Activated CD8-positive, alpha-beta memory T cell treated with anti-CD3 and anti-CD28 coated beads, Interleukin-2, amount 50 U/mL, for 4 hours (primary cell): ENCODE results near the gene ESRRB.

Experiments
- DNase-seq: peaks from one replicate; pipeline ENCODE4 v3.0.0-alpha.2; 2020

ESRRB gene

DNA sequence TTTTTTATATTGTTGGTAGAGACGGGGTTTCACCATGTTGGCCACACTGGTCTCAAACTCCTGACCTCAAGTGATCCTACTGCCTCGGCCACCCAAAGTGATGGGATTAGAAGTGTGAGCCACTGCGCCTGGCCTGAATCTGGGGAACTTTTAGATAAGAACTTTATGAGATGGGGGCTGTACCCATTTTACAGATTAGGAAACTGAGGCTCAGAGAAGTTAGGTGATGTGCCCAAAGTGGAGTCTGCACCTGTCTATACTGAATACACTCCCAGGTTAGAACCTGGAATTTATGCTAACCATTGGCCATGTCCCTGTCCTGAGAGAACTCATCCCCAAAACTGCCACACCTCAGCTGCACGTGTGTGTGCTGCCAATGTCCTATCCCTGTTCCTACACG lies 81.9 kb downstream of the ESRRB start:
- no peak for DNase-seq

DNA sequence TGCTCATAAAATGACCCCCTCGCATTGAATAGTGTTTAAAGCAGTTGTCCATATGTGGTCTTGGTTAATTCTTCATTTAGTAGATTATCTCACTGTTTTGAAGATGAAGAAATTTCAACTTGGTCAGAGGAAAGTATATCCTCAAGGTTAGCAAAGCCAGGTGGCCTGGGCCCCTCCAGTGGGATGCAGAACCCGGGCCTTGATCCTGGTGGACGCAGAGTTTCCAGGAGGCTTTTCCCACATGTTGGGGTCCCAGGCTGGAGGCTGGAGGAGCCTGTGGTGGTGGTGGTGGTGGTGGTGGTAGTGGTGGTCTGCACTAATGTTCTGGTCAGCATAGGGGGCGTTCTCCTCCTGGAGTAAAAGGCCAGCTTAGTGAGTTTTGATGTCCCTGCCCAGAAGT lies 85.9 kb downstream of the ESRRB start:
- no peak for DNase-seq

DNA sequence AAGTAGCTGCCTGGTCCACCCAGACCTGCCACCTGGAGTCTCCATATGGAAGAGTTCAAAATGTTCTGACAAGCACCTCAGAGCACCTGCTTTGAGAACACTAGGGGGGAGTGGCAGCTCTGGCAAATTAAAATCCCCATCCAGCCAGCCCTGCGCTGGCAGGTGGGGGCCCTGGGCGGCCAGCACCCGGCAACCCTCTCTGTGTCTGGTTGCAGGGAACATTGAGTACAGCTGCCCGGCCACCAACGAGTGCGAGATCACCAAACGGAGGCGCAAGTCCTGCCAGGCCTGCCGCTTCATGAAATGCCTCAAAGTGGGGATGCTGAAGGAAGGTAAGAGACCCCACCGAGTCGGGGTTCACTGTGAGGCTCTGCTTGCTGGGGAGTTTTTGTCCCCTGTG lies 86.4 kb downstream of the ESRRB start:
- DNase-seq: no peak

DNA sequence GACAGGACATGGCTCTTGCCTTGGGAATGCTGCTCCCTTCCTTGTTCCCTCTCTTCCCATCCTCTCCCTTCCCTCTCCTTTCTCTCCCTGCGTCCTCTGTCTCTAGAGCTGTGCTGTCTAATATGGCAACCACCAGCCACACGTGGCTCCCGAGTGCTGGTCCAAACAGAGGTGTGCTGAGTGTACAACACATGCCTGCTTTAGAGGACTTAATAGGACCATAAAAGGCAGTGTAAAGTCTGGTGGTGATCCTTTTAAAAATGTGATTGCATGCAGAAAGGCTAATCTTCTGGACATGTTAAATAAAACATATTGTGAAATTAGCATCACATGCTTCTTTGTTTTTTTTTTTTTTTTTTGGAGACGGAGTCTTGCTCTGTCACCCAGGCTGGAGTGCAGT lies 87.2 kb downstream of the ESRRB start:
- DNase-seq: no peak

DNA sequence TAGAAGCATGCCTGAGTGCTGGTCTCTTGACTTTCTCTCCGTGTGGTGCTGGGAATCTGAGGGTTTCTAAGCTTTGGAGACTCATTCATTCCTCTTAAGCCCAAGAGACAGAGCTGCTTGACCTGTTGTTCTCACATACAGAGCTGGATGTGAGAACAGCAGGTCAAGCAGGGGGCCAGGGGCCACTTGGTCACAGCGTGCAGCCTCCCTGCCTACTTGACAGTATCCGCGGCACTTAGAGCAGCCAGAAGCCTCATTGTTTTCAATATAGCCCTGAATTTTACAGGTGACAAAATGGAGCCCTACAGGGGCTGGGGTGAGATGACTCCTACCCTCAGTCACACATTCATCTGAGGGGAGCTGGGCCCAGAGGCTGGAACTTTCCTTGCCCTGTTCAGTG lies 88.9 kb downstream of the ESRRB start:
- DNase-seq: no peak

DNA sequence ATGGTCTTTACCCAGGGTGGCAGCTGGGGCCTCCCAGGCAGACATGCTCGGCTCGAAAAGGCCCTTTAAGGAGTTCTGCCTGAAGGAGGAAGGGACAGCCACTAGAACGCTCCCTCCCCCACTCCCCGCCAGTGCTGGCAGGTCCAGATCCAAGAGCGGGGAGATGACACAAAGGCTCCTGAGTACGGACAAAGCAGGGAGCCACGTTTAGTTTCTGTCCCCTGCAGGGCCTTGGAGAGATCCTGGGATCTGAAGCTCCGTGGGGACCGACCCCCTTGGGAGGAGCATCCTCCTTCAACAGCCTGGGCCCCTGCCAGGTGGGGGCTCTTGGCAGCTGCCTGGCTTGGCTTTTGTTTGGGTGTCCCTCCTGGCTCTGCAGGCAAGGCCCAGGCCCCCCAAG lies 89.7 kb downstream of the ESRRB start:
- DNase-seq: no peak

DNA sequence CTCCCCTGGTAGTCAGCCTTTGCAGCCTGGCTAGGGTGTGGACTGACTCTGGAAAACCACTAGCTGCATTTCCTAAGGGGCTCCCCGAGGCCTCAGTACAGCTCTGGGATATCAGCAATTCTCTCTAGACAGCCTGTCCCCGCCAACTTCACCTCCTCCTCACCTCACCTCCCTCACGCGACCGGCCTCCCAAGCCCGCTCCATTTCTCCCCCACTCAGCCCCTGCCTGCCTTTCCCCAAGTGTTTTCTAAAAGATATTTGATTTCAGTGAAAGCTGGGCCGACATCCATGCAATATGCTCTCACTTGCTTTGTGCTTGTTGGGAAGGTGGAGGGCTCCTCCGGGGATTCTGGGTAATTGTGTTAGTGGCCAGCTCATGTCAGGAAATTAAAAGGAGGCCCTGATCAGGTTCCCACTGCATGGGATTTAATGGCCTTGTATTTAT lies 91.8 kb downstream of the ESRRB start:
- DNase-seq: no peak

DNA sequence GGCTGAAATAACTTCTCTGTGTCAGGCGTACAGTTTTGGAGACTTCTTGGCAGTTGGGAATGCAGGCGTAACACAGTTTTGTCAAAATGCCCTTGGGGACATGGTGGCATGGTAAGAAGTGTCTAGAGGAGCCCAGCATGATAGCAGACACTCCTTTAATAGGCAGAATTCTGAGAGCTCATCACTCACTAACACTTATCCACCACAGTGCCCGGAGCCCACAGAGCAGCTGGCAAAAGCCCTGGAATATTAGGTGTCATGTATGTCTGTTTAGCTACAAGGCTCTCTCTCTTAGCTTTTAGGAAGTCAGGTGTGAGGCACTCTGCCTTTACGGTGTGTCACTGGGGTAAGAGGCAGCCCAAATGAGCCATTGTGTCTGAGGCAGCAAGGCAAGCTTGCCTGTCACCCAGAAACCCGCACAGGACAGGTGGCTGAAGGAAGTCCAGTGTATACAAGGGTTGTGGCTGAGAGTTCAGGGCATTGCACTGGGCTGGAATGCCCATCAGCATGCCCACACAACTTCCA lies 96.3 kb downstream of the ESRRB start:
- no peak for DNase-seq

DNA sequence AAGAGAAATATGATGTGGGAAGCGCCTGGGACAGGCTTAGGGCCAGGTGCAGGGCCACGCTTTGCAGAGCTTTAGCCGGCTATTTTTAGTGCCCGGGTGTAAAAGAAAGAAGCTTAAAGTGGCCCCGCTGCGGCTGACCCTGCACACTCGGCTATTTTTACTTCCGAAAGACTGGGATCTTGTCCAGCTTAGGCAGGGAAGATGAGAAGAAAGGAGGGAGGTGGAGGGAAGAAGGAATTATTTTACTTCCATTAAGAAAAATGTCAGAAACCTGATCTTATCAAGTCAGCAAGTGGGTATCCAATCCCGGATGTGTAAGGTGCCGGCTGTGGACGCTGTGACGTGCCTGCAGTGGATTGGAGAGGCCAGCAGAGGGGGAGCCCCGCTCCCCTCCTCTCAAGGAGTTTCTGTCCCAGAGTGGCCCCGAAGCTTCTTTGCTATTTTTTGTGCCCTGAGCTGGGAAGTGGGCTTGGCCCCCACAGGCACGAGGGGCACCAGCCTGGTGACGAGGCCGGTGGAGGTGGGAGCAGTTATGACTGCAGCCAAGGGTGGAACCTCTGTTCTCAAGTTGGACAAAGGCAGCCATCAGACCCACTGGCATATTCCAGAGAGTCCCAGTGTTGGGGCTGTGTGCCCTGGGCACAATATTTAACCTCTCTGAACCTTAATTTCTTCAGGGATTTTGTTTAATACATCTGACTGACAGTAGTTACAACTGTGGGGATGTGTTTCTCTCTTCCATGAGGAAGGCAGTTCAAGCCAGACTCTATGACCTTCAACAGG lies 97.7 kb downstream of the ESRRB start:
- DNase-seq: no peak

DNA sequence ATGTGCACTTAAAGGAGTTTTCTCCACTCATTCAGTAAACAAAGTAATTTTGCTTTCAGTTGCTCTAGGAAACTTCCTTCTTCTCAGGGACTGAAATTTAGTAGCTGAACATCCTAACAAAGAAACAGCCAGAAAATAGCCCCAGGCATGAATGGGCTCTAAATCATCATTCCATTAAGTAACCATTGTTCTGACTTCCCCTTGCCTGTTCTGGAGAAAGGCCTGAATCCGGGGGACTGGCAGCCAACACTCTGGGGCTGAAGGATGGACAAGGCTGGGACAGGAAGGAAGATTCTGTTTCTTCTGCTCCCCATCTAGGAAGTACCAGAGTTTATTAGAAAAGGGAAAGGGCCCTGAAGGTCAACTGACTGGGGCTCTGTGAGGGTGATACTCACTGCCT lies 104.5 kb downstream of the ESRRB start:
- no peak for DNase-seq

DNA sequence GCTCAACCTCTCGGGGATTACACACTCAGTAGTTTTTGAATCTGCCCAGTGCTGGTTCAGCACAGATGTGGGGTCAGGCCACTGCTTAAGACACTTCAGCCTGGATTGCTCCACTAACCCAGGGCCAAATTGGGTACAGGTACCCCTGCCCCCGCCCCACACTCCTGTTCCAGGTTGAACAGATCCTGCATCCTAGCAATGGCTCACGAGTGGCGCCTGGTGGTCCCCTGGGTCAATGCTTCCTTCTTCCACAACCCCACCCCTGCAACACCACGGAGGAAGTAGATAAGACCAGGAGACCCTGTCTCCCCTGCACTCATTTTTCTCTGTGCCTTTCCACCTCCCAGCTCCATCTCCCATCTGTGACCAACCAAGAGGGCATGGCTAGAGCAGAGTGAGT lies 108.4 kb downstream of the ESRRB start:
- no peak for DNase-seq

DNA sequence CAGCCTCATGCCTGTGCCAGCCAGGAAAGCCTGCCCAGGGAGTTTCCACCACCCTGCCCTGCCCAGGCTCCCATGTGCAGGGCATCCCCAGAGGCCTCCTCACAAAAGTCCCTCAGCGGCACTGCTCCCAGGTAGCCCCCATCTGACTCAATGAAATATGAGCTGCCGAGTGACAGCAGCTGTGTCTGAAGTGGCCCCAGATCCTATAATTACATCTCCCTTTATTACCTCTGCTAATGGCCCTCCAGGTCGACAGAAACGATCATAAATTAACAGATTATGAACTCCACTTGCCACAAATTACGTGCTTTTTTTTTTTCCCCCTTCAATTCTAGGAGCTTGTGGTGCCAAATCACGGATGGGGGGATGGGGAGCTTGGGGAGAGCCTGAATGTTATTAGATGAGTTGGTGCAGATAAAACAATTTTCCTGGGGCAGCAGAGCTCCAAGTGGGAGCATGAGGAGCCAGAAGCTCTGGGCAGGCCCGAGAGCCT lies 110.4 kb downstream of the ESRRB start:
- DNase-seq: no peak

DNA sequence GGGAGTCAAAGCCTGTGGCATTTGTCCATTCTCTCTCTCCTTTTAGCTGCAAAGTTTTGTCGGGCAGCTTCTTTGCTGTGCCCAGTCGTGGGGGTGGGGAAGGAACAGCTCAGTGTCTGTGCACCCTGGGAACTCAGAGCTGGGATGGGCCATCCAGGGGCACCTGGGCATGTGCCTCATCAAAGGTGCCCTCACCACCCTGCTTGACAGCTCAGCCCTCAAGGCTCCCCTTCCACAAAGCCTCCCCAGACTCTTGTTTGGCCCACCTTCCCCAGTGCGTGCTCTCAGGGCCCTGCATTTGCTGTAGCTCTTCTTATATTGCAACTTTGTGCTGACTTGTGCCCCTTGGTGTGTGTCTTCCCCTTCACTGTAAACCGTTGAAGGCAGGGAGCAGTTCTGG lies 112.6 kb downstream of the ESRRB start:
- no peak for DNase-seq

DNA sequence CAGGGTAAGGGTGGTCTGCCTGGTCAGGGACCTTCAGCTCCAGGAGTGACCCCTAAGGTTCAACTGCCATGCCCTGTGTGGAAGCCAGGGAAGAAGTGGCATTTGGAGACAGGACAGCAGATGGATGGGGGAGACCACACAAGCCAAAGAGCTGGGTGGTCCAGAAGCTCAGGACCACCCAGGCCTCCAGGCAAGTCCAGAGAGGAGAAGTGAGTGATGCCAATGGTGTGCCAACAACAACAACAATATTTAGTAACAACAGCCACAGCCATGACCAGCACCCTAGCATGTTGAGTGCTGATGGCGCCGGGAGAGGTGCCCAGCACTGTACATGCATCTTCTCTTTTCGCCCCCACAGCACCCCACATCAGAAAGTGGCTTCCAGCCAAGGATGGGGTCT lies 113.7 kb downstream of the ESRRB start:
- no peak for DNase-seq

DNA sequence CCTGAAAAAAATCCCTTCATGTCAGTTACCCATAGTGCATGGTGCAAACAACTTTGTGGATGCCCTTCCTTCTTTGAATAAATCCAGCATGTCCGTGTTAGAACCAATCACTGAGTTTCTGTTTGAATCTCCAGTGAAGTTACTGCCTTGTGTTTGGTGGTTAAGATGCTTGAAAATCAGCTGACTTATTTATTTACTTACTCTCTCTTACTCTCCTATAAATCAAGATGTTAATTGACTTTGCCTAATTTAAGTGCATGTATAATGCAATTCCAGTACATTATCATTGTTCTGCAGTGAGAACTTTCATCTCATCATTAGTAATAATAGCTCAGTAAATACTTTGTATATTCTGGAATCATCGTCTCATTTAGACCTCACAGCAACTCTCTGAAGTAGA lies 114.2 kb downstream of the ESRRB start:
- DNase-seq: no peak

DNA sequence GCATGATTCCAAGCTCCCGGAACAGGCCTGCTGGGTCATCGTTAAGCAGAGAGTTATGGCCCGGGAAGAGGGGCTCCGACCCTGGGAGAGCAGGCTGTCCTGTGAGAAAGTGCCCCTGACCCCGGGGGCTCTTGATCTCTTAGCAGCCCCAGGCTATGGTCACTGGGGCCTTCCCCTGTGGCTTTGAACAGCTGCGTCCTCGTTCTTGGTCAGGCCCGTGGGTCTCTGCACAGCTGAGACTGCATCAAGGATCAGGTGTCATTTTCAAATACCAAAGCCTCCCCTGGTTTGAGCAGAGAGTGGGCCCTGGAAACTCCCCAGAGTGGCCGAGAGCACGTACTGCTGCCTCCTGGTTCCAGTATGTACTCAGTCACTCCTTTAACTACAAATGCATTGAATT lies 114.8 kb downstream of the ESRRB start:
- no peak for DNase-seq

DNA sequence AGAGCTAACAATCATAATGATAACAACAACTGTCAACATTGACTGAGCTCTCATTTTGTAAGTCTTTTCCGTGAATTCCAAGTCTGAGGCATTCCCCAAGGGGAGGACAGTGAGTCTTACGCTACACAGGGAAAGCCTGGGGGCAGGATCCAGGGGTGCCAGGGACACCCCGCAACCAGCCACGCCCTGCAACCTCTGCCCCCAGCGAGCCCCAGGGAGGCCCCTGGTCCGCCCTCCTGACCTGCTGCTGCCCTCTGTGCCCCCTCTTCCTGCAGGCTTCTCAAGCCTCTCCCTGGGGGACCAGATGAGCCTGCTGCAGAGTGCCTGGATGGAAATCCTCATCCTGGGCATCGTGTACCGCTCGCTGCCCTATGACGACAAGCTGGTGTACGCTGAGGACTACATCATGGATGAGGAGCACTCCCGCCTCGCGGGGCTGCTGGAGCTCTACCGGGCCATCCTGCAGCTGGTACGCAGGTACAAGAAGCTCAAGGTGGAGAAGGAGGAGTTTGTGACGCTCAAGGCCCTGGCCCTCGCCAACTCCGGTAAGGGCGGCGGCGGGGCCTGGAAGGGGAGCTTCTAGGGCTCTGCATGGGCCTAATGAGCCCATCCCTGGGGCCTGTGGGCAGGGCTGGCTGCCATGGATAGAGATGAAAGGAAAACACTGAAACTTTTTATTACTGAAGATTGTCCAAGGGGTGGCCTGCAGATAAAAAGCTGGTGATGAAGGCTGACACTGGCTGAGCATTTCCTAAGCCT lies 115.4 kb downstream of the ESRRB start:
- DNase-seq: no peak

DNA sequence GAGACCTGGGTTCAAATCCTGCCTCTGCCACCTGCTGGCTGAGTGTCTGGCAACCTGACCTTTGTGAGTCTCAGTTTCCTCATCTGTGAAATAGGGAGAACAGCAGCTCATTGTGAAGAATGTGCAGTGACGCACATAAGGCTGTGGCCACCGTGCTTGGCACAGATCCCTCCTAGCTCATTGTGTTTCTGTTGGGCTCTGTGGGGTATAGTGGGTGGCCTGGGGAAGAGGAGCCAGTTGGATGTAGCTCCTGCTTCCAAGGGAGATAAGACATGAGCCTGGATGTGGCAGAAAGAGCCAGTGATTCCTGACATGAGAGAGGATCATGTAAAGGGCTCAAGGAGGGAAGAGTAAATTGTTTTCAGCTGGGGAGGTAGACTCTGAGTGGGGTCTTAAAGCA lies 120.0 kb downstream of the ESRRB start:
- DNase-seq: no peak

DNA sequence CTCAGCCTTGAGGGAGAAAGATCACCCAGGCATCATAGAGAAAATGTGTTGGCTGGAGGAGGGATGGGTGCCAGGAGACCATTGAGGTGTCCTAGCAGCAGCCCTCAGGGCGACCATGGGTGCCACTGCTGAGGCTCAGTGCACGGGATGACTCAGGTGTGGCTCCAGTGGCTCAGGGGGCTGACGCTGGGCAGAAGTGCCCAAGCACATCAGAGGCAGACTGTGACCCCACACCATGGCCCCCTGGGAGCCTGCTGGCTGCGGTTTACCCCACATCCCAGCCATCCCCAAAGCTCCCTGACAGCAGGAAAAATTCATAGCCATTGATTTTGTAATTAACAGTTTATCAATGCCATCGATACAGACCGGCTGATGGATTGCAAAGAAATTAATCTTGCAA lies 120.7 kb downstream of the ESRRB start:
- DNase-seq: no peak

DNA sequence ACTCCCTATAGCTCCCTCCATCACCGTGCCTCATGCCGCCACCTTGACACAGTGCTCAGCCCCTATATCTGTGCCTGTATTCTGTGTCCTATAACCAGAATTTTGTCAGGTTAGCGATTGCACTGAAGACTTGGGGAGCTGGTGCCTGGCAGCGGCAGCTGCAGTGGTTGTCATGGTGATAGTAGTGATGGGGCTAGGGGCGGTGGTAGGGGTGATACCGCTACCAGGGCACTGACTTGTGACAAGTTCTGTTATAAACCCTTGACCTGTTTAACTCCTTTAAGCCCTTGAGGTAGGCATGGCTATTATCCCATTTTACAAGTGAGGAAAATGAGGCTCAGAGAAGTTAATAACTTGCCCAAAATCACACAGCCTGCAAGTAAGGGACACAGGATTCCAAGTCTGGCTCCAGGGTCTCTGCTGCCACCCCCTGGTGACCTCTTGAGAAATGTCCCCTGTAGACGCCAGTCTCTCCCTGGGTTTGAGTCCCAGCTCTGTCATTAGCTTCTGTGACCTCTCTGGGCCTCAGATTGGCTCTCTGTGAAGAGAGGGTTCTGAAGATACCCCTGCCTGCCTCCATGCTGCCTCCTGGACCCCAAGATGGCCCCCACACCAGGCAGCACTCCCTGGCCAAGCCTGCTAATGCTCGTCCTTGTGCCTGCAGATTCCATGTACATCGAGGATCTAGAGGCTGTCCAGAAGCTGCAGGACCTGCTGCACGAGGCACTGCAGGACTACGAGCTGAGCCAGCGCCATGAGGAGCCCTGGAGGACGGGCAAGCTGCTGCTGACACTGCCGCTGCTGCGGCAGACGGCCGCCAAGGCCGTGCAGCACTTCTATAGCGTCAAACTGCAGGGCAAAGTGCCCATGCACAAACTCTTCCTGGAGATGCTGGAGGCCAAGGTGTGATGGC lies 121.9 kb downstream of the ESRRB start:
- DNase-seq: no peak

DNA sequence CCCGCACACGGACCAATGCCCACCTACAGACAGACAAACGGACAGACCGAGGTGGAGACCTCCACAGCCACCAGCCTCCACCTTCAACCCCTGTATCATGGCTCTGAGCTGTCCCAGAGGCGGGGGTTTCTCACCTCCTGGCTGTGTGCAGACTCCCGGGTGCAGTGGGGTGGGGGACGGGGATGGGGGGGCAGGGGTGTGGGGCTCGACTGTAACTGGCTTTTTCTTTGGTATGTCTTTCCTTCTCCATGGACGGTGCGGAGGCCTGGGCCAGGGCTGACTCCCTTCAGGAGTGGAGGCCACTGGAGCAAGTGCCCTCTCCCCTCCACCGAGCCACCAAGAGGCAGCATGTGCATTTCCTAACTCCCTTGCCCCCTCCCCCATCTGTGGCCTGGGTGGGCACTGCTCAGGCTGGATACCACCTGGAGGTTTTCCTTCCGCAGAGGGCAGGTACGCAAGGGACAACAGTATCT lies 122.6 kb downstream of the ESRRB start:
- no peak for DNase-seq

DNA sequence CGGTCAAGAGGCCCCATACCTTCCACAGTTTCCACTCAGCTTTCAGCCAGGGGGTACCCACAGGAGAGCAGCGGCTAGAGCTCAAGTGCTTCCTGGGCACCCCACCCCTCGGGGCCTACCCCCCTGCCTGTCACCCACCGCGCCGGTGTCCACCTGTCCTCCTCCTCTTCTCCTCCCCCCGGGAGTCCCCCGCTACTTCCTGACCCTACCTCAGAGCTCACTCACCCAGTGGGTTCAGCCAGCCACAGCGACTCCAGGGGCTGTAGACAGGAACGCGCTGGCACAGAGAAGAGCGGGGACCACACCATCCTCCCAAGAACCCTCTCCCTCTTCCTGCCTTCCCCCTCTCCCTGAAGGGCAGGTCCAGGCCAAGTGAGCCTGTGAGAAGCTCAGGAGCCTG lies 123.0 kb downstream of the ESRRB start:
- no peak for DNase-seq

DNA sequence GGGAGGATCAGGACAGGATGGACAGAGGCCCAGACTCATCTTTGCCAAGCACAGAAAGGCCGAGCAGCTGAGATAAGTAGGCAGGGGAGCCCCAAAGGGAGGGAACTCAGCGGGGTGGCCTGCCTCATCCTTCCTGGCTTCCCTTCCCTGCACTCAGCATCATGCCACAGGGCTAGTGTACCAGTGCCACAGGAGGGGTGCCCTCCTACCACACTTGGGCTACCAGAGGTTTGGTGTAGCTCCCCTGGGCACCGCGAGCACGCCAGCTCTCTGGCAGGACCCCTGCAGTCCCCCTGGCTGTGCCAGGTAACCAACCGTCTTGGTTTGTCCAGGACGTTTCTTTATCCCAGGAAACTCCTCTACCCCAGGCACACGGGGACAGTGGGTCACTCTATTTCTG lies 123.5 kb downstream of the ESRRB start:
- no peak for DNase-seq
